ENCODE data around the gene DOK6. TPM values are rescaled to one million over a fixed set of nuclear protein-coding genes. Genes with fewer than 3 reads are reported as not detected.

Gene DOK6
- total and polyA plus RNA-seq, 2 donors (not counting 3 experiments of a cell fraction or from before 2014, with no cell fraction given) = under 0.01 TPM; not detected in 1

DNA sequence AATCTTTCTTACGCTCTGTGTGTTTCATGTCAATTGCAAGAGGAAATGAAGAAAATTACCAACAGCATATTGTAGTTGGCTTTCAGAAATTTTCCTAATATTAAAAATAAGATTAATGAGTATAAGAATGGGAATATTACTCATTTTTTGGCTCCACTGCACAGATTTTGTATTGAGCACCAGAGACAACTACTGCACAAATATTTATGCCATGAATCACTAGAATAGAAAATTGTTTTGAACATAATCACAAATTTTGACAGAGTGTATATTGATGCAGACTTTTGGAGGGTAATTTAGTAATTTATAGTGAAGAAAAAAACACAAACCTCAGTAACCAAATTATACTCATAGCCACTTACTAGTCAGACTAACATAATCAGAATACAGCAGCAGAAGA, 118.3 kb downstream of the DOK6 start:
- no peak overlapping the region for H3K4me2 ChIP-seq (ENCODE audit: insufficient read depth, low read length)
- H3K9me1 ChIP-seq (replicated peaks; ENCODE audit: control insufficient read depth, extremely low read depth, insufficient read depth, low read length) = no peaks in the 10 kb centered on the region
- FAIRE-seq (no peak), DNase-seq (ENCODE audit: low read depth, low spot score) (no peak)
- dilution Hi-C loops (cut with MboI; ENCODE audit: extremely low pct_ligation_motif_present, low sequenced_read_pairs) = no loop called here
- no peaks in the 10 kb centered on the region for H3K27me3 ChIP-seq (ENCODE audit: control insufficient read depth in 2 of 2, insufficient read depth in 2 of 2, low read length in 2 of 2)
- H3K9ac ChIP-seq (replicated peaks; ENCODE audit: extremely low read depth, insufficient read depth, low read length) = no peak overlapping the region
- H3K9me3 ChIP-seq (replicated peaks; ENCODE audit: control insufficient read depth, insufficient read depth, low read length) = no peaks in the 10 kb centered on the region
- intact Hi-C loops (cut with micrococcal nuclease) = no loop called here
- H2AFZ ChIP-seq (ENCODE audit: low read depth, low read length) = no peak overlapping the region
- no peak overlapping the region for H3K27ac ChIP-seq (ENCODE audit: insufficient read depth, low read depth, low read length)
- TF ChIP-seq POLR2A (IDR thresholded peaks at IDR 0.05; ENCODE audit: low read depth, low read length) (no peak), FOS (IDR thresholded peaks at IDR 0.05; ENCODE audit: borderline replicate concordance, insufficient read depth, low read length) (no peak), EZH2 (IDR thresholded peaks at IDR 0.05; ENCODE audit: borderline replicate concordance, low read depth, low read length, severe bottlenecking) (no peak), MAX (IDR thresholded peaks at IDR 0.05; ENCODE audit: insufficient read depth, insufficient read length) (no peak), JUN (IDR thresholded peaks at IDR 0.05; ENCODE audit: borderline replicate concordance, insufficient read depth, insufficient read length, low read depth) (no peak), POLR2AphosphoS5 (IDR thresholded peaks at IDR 0.05; ENCODE audit: insufficient read depth, low read depth, low read length) (no peak)
- TF ChIP-seq, protein P1, sequence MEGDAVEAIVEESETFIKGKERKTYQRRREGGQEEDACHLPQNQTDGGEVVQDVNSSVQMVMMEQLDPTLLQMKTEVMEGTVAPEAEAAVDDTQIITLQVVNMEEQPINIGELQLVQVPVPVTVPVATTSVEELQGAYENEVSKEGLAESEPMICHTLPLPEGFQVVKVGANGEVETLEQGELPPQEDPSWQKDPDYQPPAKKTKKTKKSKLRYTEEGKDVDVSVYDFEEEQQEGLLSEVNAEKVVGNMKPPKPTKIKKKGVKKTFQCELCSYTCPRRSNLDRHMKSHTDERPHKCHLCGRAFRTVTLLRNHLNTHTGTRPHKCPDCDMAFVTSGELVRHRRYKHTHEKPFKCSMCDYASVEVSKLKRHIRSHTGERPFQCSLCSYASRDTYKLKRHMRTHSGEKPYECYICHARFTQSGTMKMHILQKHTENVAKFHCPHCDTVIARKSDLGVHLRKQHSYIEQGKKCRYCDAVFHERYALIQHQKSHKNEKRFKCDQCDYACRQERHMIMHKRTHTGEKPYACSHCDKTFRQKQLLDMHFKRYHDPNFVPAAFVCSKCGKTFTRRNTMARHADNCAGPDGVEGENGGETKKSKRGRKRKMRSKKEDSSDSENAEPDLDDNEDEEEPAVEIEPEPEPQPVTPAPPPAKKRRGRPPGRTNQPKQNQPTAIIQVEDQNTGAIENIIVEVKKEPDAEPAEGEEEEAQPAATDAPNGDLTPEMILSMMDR (IDR thresholded peaks at IDR 0.05; ENCODE audit: extremely low read depth in 1 of 2, insufficient read depth in 1 of 2, low read depth in 1 of 2, low read length in 2 of 2) = no peak
- POLR2A ChIA-PET = no interaction called here
- no peak overlapping the region for H3K4me3 ChIP-seq (replicated peaks in 1 of 3; ENCODE audit: insufficient read depth in 1 of 3, low read depth in 1 of 3, low read length in 3 of 3)
- CTCF ChIA-PET = no interaction called here
- H3K36me3 ChIP-seq (ENCODE audit: control insufficient read depth in 2 of 2, extremely low read depth in 1 of 2, insufficient read depth in 2 of 2, low read length in 2 of 2) = no peaks in the 10 kb centered on the region
- no peaks in the 10 kb centered on the region for H3K4me1 ChIP-seq (ENCODE audit: control insufficient read depth, extremely low read depth, insufficient read depth, low read length)
- no TSS peak for BruUV-seq (replicated peaks)
- no peaks in the 10 kb centered on the region for H4K20me1 ChIP-seq (replicated peaks; ENCODE audit: control insufficient read depth, extremely low read depth, insufficient read depth, low read length)
- no peaks in the 10 kb centered on the region for H3K79me2 ChIP-seq (ENCODE audit: control insufficient read depth, insufficient read depth, low read length)

Measured in endothelial cell of umbilical vein (primary cell).